ENCODE measurements around the gene PWWP2B.

Gene PWWP2B

DNA sequence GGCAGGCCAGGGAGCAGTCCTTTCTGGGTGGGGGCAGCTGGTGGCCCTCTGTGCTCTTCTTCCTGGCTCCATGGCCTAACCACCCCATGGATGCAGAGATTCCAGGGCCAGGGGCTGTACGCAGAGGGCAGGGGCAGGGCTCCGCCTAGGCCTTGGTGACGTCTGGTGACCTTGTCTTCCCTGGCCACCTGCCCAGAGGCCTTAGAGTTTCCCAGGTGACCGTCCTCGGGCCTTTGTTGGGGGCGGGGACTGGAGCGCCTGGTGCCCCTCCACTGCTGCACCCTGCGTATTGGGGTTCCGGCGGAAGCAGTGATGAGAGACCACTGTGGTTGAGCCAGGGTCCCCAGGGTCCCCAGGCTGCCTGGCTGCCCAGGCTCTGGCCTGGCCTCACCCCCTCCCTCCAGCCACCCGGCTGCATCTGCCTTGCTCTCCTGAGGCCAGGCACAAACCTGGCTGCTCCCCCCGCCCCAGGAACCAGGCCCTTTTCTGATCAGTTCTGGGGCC, 10.3 kb downstream of the PWWP2B start:
- no peak for DNase-seq (ENCODE audit: low read depth in 2 of 2)

DNA sequence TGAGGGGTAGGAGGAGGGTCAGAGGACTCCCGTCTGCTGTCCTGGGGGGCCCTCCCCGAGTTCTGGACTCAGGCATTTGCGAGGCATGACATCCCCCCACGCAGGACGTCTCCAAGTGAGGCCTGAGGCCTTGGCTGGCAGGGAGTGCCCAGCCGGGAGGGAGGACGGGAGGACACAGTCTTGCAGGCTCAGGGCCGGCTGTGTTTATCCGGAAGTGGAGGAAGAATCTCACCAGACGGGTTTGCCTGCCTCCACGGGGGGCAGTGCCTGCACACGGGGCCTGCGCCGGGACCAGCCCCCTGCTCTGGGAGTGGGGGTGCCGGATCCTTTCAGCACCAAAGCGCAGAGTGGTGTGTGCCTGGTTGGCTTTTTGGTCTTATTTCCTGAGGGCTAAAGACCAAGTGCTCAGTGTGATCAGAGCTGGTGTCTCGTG, 10.9 kb downstream of the PWWP2B start:
- no peak for DNase-seq (ENCODE audit: low read depth in 2 of 2)

DNA sequence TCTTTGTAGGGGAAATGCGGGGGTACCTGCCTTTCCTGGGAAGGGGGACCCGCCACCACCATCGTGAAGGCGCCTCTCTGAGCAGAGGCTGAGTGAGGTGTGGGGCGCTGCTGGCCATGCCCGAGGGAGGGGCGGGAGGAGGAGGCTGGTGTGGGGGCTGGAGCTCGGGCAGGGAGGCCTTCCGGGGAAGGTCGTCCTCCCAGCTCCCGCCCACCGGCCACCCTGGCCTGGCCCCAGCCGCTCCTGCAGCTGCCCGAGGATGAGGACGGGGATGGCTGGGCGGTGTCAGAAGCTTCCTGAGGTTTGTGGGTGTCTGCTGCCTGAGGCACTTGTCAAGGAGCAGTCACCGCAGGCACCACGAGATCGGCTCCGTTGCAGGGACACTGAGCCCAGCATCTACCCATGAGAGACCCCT, 11.4 kb downstream of the PWWP2B start:
- DNase-seq (ENCODE audit: low read depth in 2 of 2): no peak

GRCh38 chr10:132408823-132409666, 12.0 kb downstream of the PWWP2B start:
- no peak for DNase-seq (ENCODE audit: low read depth in 2 of 2)

DNA sequence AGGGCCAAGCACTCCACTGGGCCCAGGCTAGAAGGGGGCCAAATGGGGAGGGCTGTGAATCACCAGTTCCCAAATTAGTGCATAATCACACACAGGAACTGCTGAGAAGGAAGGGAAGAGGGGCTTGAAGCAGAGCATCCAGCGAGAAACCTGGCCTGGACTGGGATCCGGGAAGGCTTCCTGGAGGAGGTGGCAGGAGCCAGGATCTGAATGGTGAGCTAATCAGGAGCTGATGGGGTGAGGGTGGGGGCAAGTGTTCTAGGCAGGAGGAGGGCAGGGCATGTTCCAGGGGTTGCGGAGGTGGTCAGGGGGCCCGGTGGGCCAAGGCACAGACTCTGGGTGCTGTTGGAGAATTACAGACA, 12.6 kb downstream of the PWWP2B start:
- no peak for DNase-seq (ENCODE audit: low read depth in 2 of 2)

- no peak for DNase-seq (ENCODE audit: low read depth in 2 of 2)
These were observed 13.2 kb downstream of the PWWP2B start for GRCh38 chr10:132410056-132410778.

- DNase-seq (ENCODE audit: low read depth in 2 of 2): no peak
These were observed 14.0 kb downstream of the PWWP2B start for GRCh38 chr10:132410779-132411532.

GRCh38 chr10:132411561-132412253, 14.7 kb downstream of the PWWP2B start:
- DNase-seq (ENCODE audit: low read depth in 2 of 2): no peak

- no peak for DNase-seq (ENCODE audit: low read depth in 2 of 2)
These were observed 15.6 kb downstream of the PWWP2B start for GRCh38 chr10:132412316-132413192.

- no peak for DNase-seq (ENCODE audit: low read depth in 2 of 2)
These were observed 16.5 kb downstream of the PWWP2B start for GRCh38 chr10:132413226-132414205.

DNA sequence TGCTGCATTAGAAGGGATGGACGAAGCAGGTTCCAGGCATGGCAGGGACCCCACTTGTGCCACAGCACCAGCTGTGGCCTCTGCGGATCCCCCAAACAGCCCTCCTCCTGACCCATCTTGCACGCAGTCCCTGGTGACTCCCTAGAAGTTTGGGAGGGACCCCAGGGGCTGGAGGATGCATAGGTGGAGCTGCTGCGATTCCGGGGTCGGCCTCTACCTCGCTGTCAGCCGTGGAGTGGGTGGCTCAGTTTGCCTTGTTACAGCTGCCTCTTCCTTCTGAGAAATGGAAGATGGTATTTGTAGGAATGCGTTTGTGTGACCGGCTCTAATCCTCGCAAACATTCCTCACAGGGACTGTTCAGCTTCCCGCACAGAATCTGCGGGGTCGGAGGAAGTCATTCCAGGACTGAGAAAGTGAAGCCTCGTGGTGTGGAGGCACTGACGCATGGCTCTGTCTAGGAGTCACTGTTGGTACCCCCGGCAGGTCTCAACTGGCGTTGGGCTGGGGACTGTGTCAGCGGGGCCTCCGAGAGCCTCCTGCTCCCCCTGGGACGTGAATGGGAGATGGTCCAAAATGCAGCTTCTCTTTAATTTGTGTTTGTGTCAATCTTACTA, 17.5 kb downstream of the PWWP2B start:
- no peak for DNase-seq (ENCODE audit: low read depth in 2 of 2)

- no peak for DNase-seq (ENCODE audit: low read depth in 2 of 2)
These were observed 18.3 kb downstream of the PWWP2B start for GRCh38 chr10:132415255-132415654.

DNA sequence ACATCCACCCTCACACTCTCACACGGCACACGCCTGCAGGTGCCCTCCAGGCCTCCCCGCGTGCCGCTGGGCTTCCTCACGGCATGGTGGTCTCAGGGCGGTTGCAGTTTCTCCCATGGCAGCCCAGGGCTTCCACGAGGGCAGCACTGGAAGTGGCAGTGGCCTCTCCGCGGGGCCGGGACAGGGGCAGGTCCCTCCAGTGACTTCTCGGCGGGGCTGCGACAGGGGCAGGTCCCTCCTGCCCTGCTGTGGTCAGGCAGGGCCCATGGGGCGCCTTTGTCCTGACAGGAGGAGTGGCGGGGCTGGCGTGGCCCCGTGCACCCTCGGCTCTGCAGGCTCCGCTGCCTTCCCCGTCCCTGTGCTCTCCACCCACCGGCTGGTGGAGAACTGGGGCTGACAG, 19.0 kb downstream of the PWWP2B start:
- DNase-seq (ENCODE audit: low read depth in 2 of 2): no peak

- no peak for DNase-seq (ENCODE audit: low read depth in 2 of 2)
These were observed 19.7 kb downstream of the PWWP2B start for GRCh38 chr10:132416566-132417256.

DNA sequence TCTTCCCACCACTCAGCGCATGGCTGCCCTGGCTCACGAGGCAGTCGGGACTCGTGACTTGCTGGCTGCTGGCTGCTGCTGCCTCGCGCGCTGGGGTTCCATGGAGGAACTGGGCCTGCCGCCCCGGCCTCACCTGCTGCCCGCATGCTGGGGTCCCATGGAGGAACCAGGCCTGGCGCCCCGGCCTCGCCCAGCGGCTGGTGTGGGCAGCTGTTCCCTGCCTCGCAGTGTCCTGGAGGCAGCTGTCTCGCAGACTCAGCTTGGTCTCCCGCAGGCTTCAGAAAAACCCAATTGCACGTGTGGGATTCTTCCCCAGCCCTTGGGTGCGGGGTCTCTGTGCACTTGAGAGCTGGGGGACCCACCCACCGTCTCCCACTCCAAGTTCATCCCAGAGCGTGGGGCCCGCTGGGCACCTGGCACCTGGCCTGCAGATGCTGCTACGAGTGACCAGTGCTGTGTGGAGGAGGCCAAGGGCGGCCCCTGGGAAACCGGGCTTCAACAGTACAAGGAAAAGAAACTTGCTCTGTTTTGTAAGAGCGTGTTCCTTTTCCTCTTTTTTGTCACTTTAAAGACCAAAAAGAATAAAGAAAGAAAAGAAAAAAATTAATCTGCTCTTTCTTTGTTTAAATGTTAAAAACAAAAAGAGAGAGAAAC, 20.4 kb downstream of the PWWP2B start:
- DNase-seq (ENCODE audit: low read depth in 2 of 2): no peak

GRCh38 chr10:132417957-132418441, 21.0 kb downstream of the PWWP2B start:
- DNase-seq (ENCODE audit: low read depth in 2 of 2): no peak

- no peak for DNase-seq (ENCODE audit: low read depth in 2 of 2)
These were observed 21.8 kb downstream of the PWWP2B start for GRCh38 chr10:132418527-132419416.
